ENCODE results near the gene LCMT1. TPM values are rescaled to one million over a fixed set of nuclear protein-coding genes. Genes with fewer than 3 reads are reported as not detected.

The LCMT1 gene
- total and polyA plus RNA-seq, 2 of the 13 experiments (the other 11 are each of a cell fraction or from before 2014, with no cell fraction given), result 41.2 to 48.7 TPM

DNA sequence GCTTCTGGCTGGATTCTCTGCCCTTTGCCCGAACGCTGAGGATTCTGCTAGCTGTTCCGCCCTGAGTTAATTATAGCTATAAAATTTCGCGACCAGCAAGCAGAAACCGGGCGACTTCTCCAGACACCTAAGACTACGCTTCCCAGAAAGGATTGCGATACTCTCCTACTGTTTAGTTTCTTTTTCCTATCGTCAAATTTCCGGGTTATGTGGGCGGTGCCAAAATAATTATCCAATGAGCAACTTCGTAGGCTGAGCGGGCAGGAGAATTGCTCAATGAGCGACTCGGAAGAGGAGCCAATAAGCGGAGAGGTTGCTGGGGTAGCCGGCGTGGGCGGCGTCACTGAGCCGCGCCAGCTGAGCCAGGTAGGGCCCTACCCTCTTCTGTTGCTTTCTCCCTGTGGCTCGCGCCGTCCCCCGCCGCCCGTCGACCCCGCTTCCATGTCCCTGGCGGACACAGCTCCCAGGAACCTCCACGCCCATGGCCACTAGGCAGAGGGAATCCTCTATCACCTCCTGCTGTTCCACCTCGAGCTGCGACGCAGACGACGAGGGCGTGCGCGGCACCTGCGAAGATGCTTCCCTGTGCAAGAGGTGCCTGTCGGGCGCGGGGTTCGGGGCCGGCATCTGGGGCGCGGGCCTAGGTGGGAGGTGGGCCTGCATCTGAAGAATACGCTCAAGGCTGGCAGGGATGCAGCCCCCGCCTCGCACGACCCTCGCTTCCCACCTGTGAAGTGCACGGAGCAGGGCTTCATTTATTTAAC, at the start of gene LCMT1 (continued):
- TF ChIP-seq TIGD3 (CRISPR knock-in tag; IDR thresholded peaks at IDR 0.05; ENCODE audit: borderline replicate concordance) (peak; percentile 69; the same call in 1 of the 2 replicates), ZNF790 (CRISPR knock-in tag; IDR thresholded peaks at IDR 0.05; ENCODE audit: borderline replicate concordance) (no peak), NFE2L1 (CRISPR knock-in tag; IDR thresholded peaks at IDR 0.05; ENCODE audit: borderline replicate concordance) (peak; percentile 85; the same call in 1 of the 2 replicates), GLI4 (CRISPR knock-in tag; IDR thresholded peaks at IDR 0.05; ENCODE audit: borderline replicate concordance) (0 out of 2 replicates have a peak, but pooled peaks have one; percentile 90), ZNF841 (CRISPR knock-in tag; IDR thresholded peaks at IDR 0.05; ENCODE audit: borderline replicate concordance) (peak; percentile 46; the same call in 1 of the 2 replicates), ZNF263 (CRISPR knock-in tag; IDR thresholded peaks at IDR 0.05) (no peak), GATAD1 (CRISPR knock-in tag; IDR thresholded peaks at IDR 0.05) (peak; percentile 98), MAZ (IDR thresholded peaks at IDR 0.05; ENCODE audit: borderline replicate concordance, low read depth, low read length) (no peak), MAZ (CRISPR knock-in tag; IDR thresholded peaks at IDR 0.05; ENCODE audit: low read depth) (peak; percentile 34; the same call in 1 of the 2 replicates), ARID2 (CRISPR knock-in tag; IDR thresholded peaks at IDR 0.05; ENCODE audit: borderline replicate concordance) (no peak), HCFC1 (IDR thresholded peaks at IDR 0.05; ENCODE audit: low read depth, low read length) (peak; percentile 84), MXI1 (IDR thresholded peaks at IDR 0.05; ENCODE audit: borderline replicate concordance, low read depth, low read length) (peak; percentile 93; the same call in 2 of the 3 replicates), JUN (CRISPR knock-in tag; IDR thresholded peaks at IDR 0.05) (no peak), REPIN1 (CRISPR knock-in tag; IDR thresholded peaks at IDR 0.05; ENCODE audit: borderline replicate concordance, low read depth) (peak; percentile 87; the same call in 1 of the 2 replicates), MYC (CRISPR knock-in tag; IDR thresholded peaks at IDR 0.05; ENCODE audit: borderline replicate concordance) (peak; percentile 82), EP300 (IDR thresholded peaks at IDR 0.05; ENCODE audit: low read depth in 2 of 2, low read length in 2 of 2) (no peak), EP300 (CRISPR knock-in tag; IDR thresholded peaks at IDR 0.05; ENCODE audit: borderline replicate concordance) (0 out of 2 replicates have a peak, but pooled peaks have one; percentile 16), SIN3A (IDR thresholded peaks at IDR 0.05; ENCODE audit: borderline replicate concordance, low read depth, low read length) (peak; percentile 90; the same call in 1 of the 2 replicates), NFATC3 (CRISPR knock-in tag; IDR thresholded peaks at IDR 0.05) (no peak), PITX1 (CRISPR knock-in tag; IDR thresholded peaks at IDR 0.05) (peak; percentile 64; the same call in 1 of the 2 replicates)
- TF ChIP-seq, protein P1, sequence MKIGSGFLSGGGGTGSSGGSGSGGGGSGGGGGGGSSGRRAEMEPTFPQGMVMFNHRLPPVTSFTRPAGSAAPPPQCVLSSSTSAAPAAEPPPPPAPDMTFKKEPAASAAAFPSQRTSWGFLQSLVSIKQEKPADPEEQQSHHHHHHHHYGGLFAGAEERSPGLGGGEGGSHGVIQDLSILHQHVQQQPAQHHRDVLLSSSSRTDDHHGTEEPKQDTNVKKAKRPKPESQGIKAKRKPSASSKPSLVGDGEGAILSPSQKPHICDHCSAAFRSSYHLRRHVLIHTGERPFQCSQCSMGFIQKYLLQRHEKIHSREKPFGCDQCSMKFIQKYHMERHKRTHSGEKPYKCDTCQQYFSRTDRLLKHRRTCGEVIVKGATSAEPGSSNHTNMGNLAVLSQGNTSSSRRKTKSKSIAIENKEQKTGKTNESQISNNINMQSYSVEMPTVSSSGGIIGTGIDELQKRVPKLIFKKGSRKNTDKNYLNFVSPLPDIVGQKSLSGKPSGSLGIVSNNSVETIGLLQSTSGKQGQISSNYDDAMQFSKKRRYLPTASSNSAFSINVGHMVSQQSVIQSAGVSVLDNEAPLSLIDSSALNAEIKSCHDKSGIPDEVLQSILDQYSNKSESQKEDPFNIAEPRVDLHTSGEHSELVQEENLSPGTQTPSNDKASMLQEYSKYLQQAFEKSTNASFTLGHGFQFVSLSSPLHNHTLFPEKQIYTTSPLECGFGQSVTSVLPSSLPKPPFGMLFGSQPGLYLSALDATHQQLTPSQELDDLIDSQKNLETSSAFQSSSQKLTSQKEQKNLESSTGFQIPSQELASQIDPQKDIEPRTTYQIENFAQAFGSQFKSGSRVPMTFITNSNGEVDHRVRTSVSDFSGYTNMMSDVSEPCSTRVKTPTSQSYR (CRISPR knock-in tag; IDR thresholded peaks at IDR 0.05; ENCODE audit: borderline replicate concordance), result no peak
- TF ChIP-seq, protein P2, sequence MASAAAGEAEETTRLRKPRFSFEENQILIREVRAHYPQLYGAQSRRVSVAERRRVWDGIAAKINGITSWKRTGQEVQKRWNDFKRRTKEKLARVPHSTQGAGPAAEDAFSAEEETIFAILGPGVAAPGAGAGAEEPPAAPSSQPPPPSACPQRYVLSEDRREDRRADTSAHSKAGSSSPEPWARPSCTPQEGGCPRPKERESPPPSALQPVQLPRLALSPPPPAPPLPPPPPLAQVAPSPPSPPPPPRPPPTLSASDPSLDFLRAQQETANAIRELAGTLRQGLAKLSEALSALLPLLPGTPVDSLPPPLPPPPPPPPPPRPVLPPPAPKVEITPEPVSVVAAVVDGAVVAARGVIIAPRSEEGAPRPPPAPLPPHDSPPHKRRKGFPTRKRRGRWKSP (CRISPR knock-in tag; IDR thresholded peaks at IDR 0.05), result peak; percentile 66; the same call in 1 of the 2 replicates
- TF ChIP-seq, protein P3, sequence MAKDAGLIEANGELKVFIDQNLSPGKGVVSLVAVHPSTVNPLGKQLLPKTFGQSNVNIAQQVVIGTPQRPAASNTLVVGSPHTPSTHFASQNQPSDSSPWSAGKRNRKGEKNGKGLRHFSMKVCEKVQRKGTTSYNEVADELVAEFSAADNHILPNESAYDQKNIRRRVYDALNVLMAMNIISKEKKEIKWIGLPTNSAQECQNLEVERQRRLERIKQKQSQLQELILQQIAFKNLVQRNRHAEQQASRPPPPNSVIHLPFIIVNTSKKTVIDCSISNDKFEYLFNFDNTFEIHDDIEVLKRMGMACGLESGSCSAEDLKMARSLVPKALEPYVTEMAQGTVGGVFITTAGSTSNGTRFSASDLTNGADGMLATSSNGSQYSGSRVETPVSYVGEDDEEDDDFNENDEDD (CRISPR knock-in tag; IDR thresholded peaks at IDR 0.05; ENCODE audit: borderline replicate concordance), result peak; percentile 64; the same call in 1 of the 2 replicates
